NK-92 (cell line): ENCODE results near the gene CEP89.
"Not testable (repeated sequence)": the region's sequence is repeated elsewhere in the genome, so short reads cannot be mapped to it uniquely, and the experiment has no call there.

Experiments used
- DNase-seq: peaks from one replicate; lab custom pipeline; 2025; ENCODE audit not compliant: unreplicated experiment; lab: John Stamatoyannopoulos, UW

CEP89 gene

GRCh38 chr19:32872391-32872790, 99.4 kb downstream of the CEP89 start:
- DNase-seq: no peak

GRCh38 chr19:32870981-32871451, 100.7 kb downstream of the CEP89 start:
- no peak for DNase-seq

GRCh38 chr19:32869966-32870573, 101.7 kb downstream of the CEP89 start:
- DNase-seq: no peak

GRCh38 chr19:32869369-32869965, 102.3 kb downstream of the CEP89 start, which contains the start of gene SLC7A9:
Gene SLC7A9, minus strand, starts transcription at chr19:32869767. Its CDS starts 1,233 bp downstream, at chr19:32868534.
- no peak for DNase-seq

GRCh38 chr19:32868206-32868950, 103.4 kb downstream of the CEP89 start:
- DNase-seq: no peak

- not testable (repeated sequence) for DNase-seq
Measured at GRCh38 chr19:32867436-32867835, 104.3 kb downstream of the CEP89 start.

- no peak for DNase-seq
Measured at GRCh38 chr19:32866564-32867265, 105.0 kb downstream of the CEP89 start.

GRCh38 chr19:32866061-32866460, 105.7 kb downstream of the CEP89 start:
- no peak for DNase-seq

GRCh38 chr19:32865326-32865725, 106.4 kb downstream of the CEP89 start:
- DNase-seq: no peak

- DNase-seq: no peak
Measured at GRCh38 chr19:32864318-32865007, 107.3 kb downstream of the CEP89 start.

- DNase-seq: no peak
Measured at GRCh38 chr19:32863841-32864240, 107.9 kb downstream of the CEP89 start.

- DNase-seq: no peak
Measured at GRCh38 chr19:32863301-32863700, 108.5 kb downstream of the CEP89 start.

- no peak for DNase-seq
Measured at GRCh38 chr19:32862741-32863140, 109.0 kb downstream of the CEP89 start.

- no peak for DNase-seq
Measured at GRCh38 chr19:32862173-32862572, 109.6 kb downstream of the CEP89 start.

- no peak for DNase-seq
Measured at GRCh38 chr19:32861596-32861995, 110.2 kb downstream of the CEP89 start.

- DNase-seq: no peak
Measured at GRCh38 chr19:32859591-32859990, 112.2 kb downstream of the CEP89 start.

- DNase-seq: no peak
Measured at GRCh38 chr19:32858559-32858958, 113.2 kb downstream of the CEP89 start.

GRCh38 chr19:32858155-32858554, 113.6 kb downstream of the CEP89 start:
- no peak for DNase-seq

- no peak for DNase-seq
Measured at GRCh38 chr19:32857584-32857983, 114.2 kb downstream of the CEP89 start.

- not testable (repeated sequence) for DNase-seq
Measured at GRCh38 chr19:32856818-32857217, 114.9 kb downstream of the CEP89 start.

GRCh38 chr19:32852216-32852615, 119.5 kb downstream of the CEP89 start:
- no peak for DNase-seq
